Right ventricle myocardium inferior (tissue), 1 donor: ENCODE measurements around the gene MAD1L1. TPM values are rescaled to one million over a fixed set of nuclear protein-coding genes. Genes with fewer than 3 reads are reported as not detected.
A peak's percentile ranks its signal among the peaks of the same experiment; 100 is the strongest.

Experiments
- ATAC-seq: fragments of 200-7000 bp; cut with Tn5 transposase; one replicate; pipeline ENCODE4 v1.9.1; 2020; ENCODE audit warnings: mild to moderate bottlenecking, moderate library complexity
- DNase-seq: peaks from one replicate; pipeline ENCODE4 v3.0.0; 2021; ENCODE audit errors: missing footprints
- intact Hi-C: fragments of 100-400 bp; cut with DNase I; formaldehyde crosslinking; loops from one replicate; pipeline ENCODE4 v1.11.0; 2022
- total RNA-seq: library from RNA; stranded (reverse); fragmentation: NEBNext Ultra II Directional; extraction: Animal tissue kit (Norgen Biotek cat#: 25700); gene quantifications from one replicate; pipeline ENCODE4 v1.2.1, GENCODE V29; 2021
- donor health status: DM: no; HTN: yes; CAD: no; lungs with severe emphysema.

Gene MAD1L1
- total RNA-seq, 1 donor from 2014 or later = 19.1 TPM

DNA sequence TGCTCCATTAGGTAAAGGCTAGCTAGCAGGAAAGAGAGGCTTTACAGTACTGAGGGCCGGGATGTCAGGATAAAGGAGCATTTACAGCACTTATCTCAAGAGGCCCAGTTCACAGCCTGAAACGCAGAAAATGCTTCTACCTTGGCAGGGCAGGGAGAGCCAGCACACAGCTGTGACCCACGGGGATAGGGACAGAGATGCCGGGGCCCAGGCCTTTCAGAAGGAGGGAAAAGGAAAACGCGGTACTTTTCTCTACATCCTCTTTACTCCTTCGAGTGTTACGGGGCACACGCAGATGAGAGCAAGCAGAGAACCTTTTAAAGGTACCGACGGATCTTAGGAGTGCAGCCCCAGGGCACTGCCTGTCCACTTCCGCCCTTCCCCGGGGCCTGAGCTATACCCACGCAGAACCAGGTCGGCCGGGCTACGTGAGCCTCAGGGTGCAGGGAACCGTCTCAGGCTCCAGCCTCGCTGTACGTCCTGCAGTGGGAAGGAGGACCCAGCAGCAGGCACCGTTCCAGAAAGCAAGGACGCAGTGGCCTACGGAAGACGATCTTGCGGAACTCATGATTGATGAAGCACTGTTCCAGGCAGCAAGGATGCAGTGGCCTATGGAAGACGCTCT lies 330.4 kb downstream of the MAD1L1 start:
- DNase-seq = peak; percentile 46
- ATAC-seq = no peak
- intact Hi-C loops = no loop called here

DNA sequence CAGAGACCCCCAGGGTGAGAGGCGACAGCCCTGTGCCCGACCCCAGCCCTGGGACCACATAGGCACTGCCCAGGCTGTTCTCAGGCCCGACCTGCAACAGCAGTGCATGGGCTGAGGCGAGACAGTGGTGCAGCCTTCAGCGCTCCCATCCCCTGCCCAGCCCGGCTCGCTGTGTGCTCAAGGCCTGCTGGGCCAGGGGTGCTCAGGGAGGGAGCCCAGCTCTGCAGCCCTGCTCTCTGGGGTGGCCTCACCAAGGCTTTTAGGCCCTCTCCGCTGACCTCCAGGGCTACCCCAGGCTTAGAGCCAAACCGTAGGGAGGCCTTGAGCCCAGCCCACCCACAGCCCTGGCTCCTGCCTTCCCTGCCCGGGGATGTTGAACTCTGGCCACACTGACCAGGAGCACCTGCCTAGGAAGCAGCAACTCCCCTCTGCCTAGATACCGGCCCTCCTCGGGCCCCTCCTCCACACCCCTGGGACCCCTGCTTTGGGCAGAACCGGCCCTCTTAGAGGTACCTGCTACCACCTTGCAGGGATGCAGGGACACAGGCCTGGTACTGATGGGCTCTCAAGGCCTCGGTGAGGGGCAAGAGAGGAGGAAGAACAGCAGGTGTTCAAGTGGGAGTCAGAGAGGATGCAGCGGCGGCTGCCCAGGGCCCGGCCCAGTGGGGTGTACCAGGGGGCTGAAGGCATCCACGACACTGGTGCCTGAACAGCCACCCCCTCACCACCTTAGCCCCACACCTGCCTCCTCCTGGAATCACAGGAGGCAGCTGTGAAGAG lies 331.1 kb downstream of the MAD1L1 start:
- intact Hi-C loops = no loop called here
- no peak for DNase-seq

DNA sequence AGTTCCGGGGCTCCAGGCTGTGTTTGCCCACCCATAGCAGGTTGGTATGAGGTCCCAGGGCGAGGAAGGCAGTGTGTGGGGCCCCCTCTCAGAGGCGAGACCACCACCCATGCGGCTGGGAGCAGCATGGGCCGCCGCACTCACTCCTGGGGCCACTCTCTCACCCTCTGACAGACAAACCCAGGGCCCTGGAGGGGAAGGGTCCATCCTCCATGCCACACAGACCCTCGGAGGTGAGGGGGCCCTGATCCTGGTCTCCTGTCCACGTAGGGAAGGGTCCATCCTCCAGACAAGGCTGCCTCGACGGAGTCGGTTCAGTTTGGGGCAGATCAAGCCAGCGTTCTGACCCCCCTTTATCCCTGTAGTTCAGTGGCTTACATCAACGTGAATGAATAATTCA lies 331.9 kb downstream of the MAD1L1 start:
- DNase-seq = peak; percentile 34
- ATAC-seq = no peak
- intact Hi-C loops = no loop called here

More for the DNA sequence above, 331.1 kb downstream of the MAD1L1 start:
- ATAC-seq = no peak

DNA sequence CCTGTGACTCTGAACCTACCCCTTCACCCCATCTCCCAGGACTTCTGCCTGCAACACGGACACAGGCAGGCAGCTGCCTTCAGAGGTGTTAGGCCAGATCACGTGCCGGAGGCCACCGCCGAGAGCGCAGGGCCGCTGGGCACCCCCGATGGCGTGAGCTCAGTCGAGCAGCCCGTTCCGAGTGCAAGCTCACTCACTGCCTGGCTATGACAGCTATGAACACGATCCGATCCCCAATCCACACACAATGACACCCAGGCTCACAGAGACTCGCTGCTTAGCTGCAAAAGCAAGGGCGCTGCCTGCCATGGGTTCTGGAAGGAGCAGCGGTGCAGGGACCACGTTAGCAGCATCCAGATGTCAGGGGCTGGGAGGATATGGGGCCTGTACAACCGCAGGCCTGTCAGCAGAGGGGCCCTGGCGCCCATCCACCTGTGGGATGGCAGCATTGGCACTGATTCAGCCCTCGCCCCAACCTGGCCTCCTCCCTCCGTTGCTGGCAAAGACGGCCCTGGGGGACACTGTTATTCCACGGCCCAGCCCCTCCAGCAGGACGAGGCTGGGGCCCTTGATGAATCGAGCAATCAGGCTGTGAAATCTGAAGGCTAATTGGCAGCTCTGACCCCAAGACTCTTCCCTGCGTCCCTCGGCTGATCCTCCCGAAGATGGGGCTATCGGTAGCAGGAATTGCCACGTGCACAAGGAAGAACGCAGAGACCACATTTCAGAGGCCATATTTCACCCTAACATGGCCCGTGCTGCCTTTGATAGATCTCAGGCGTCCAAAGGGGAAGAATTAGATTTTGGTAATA lies 332.6 kb downstream of the MAD1L1 start:
- DNase-seq (peak; percentile 41), ATAC-seq (no peak)
- intact Hi-C loops = loop anchor here (5.0 to 10.0 kb wide), 2 partner anchors 187 to 315 kb away; no protein-coding TSS in a partner anchor

DNA sequence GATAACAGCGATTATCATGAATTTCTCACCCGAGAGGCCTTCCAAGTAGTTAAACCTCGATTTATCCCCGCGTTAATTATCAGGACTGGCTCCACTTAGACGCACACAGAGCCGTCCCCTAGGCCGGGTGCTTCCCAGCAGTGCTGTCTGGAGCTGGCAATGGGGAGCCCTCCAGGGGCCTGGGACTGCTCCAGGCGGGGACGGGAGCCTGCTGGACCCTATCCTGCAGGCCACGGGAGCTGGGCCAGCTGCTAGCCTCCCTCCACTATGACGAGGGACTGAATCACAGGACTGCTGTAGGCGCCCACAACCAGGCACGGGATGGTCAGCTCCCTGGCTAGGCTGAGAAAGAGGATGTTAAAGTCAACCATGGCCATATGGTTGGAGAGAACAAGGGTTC lies 333.5 kb downstream of the MAD1L1 start:
- intact Hi-C loops = loop anchor here (5.0 to 10.0 kb wide), 2 partner anchors 188 to 316 kb away; no protein-coding TSS in a partner anchor
- DNase-seq (peak; percentile 70), ATAC-seq (peak; percentile 50)

DNA sequence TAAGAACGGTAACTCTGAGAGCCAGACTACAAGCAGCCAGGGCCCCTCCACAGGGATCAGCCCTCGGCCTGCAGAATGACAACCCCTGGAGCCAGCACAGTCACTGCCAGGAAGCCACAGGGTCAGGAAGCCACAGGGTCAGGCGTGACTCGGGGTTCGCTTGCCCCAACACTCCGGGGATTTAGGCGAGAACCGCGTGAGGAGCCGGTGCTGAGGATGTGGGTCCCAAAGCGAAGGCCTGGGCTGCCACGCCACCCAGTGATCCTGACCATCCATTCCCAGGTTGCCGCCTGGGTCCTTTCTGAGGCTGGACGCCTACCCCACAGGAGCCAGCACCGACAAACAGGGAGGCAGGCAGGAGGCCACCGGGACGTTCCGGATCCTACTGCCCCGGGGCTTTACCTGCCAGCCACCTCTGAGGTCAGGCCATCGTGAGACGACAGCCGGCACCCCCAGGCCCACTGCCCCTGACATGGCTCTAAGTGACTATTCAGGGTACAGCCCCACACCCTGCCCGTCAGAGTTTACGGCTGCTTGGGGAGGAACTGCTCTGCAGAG lies 334.0 kb downstream of the MAD1L1 start:
- ATAC-seq (no peak), DNase-seq (peak; percentile 67)
- intact Hi-C loops = loop anchor here (5.0 to 10.0 kb wide), 2 partner anchors 189 to 316 kb away; no protein-coding TSS in a partner anchor

DNA sequence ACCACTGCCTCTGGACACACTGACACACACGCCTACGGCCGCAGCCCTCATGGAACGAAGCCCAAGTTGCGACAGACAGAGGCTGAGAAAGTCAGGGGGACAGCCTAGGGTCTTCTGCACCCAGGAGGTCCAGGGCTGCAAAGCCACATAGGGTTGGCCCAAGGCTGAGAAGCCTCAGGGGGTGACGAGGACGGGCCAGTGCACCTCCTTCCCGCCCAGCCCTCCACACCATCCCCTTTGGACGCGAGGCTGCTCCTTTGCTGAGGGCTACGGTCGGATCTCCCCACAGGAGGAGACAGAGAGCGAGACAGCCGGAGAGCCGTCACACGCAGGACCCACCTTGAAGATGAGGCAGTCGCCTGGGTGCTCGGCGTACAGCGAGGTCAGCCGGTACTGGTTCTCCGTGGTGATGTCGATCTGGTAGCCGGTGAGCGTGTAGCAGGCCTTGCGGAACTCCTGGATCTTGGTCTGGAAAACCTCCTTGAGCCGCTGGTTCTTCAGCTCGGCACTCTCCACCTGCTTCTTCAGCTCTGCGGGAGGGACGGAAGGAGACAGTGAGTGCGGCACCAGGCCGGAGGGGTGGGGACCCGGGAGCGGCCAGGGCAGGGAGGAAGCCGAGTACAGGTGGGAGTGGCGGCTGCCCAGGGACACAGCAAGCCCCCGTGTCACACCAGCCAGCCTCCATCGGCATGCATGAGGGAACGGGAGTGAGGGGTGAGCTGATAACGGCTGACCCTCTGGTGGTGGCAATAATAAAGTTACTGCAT lies 334.7 kb downstream of the MAD1L1 start:
- intact Hi-C loops = loop anchor here (5.0 to 10.0 kb wide), 2 partner anchors 189 to 317 kb away; no protein-coding TSS in a partner anchor
- ATAC-seq (no peak), DNase-seq (peak; percentile 53)

DNA sequence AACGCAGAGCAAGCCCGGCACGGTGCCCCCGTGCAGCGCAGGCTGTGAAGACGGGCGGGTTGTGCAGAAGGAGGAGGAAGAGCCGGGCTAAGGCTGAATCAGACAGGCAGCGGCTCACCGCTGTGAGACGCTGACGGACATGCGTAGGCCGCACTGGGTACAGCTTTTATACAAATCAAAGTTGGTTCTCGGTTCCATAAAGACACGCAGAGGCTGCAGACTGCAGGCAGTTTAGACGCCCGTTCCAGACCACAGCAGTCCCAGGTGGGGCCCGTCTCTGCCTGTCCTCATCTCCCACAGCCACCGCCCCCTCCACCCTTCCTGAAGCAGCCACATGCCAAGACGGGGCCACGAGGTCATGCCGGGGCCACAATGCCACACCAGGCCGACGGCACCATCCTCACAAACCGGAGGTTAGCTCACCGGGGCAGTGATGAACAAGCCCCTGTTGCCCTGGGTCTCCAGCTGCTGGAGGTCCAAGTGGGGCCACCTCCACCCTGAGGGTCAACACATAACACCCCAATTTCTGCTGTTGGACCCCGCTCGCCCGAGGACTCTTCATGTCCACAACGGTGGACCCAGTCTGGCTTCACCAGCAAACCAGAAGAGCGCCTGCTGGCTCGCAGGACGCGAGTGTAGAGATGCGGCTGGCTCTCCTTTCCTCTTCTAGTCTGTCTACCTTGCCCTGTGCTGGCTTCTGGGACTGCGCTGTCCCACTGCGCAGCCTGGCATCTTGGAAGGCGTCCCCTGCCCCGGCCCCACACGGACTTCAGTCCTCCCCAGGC lies 335.5 kb downstream of the MAD1L1 start:
- DNase-seq = peak; percentile 69
- intact Hi-C loops = loop anchor here (5.0 to 10.0 kb wide), 2 partner anchors 190 to 318 kb away; no protein-coding TSS in a partner anchor

DNA sequence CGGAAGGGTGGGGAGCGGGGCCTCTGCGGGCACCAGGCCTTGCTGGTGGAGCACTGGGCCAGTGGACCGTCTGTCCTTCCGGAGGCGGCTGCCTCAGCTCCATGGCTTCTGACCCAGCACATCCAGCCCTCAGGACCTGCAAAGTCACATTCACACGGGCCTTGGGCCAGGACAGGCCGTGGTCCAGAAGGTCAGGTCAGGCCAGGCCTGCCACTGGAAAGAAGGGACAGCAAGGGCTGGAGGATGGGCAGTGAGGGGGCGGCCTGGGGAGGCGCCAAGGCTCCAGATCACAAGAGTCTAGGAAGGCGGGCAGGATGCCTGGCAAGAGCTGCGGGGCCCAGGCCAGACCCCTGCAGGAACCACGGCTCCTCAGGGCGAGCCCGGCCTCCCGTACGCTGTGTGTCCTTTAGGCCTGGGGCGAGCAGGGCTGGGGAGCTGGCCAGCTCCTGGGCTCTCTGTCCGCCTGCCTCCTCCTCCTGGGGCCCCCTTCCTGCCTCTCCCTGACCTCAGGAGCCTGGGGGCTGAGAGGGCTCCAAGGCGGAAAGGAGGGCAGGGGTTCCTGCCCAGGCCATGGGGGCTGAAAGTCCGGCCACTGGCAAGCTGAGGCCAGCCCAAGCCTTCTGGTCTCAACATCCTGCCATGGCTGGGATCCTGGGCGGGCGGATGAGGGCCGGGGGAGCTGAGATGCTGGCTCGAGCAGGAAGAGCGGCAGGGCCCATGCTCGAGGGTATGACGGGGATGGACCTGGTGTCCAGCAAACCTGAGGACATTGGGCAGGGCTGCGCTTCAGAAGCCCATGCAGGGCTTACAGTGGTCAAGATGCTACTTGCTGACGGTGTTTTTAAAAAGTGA lies 336.9 kb downstream of the MAD1L1 start:
- ATAC-seq (peak; percentile 87), DNase-seq (peak; percentile 84)
- intact Hi-C loops = loop anchor here (5.0 to 10.0 kb wide), 2 partner anchors 191 to 319 kb away; no protein-coding TSS in a partner anchor

More for the DNA sequence above, 335.5 kb downstream of the MAD1L1 start:
- ATAC-seq = no peak

DNA sequence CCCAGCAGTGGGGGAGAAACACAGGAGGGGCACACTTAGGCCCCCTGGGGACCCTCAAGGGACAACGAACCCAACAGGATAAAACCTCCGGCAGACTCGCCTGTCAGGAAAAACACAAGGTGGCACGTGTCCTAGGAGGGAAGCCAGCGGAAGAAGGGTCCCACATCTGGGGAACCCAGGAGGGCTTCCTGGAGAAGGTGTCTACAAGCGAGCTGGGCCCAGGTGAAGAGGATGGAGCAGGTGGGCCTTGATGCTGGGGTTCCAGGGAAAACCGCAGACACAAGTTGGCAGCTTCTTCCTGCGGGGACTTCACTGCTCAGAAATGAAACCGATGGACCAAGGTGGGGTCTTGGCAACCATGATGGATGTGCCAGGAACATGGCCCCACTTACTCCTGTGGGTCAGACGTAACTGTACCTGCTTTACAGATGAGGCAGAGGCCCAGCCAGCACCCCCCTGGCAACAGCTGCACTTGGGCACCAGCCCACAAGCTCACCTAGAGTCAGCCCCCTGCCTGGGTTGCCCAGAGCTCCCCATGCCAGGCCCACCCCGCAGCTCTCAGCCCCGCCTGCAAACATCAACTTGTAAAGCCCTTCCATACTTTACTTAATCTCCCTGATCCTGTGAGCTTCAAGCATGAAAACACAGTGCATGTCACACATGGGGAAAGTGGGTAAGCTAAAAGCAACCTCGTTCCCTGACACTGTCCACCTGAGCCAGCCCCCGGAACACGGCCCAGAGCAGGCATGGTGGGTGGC lies 337.7 kb downstream of the MAD1L1 start:
- DNase-seq (peak; percentile 26), ATAC-seq (no peak)
- intact Hi-C loops = loop anchor here (5.0 to 10.0 kb wide), 2 partner anchors 192 to 320 kb away; no protein-coding TSS in a partner anchor

DNA sequence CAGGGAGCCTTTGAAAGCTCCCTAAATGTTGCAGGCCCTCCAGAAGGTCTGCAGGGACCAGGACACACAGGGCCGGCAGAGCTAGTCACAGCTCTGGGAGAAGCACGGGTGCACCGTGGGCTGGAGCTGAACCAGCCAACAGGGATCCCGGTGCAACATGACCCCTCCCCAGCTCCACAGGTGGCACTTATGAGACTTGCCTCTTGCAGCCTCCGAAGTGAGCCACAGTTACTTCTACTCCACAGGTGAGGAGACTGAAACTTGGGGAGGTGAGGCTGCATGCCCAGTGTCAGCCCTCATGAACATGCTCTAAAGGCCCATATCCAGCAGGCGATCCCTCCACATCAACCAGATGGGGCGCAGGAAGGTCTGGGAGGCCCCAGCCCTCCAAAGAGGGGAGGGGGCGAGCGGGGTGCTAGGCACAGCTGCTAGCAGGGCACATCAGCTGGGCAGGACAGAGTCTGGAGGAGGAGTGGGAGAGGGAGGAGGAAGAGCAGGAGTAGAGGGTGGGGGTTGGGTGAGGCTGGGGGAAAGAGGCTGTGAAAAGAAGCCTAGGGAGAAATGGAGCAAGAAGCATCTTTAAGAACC lies 338.3 kb downstream of the MAD1L1 start:
- DNase-seq (peak; percentile 54), ATAC-seq (no peak)
- intact Hi-C loops = loop anchor here (10.0 kb wide), 1 partner anchor 320 kb away; no protein-coding TSS in a partner anchor

DNA sequence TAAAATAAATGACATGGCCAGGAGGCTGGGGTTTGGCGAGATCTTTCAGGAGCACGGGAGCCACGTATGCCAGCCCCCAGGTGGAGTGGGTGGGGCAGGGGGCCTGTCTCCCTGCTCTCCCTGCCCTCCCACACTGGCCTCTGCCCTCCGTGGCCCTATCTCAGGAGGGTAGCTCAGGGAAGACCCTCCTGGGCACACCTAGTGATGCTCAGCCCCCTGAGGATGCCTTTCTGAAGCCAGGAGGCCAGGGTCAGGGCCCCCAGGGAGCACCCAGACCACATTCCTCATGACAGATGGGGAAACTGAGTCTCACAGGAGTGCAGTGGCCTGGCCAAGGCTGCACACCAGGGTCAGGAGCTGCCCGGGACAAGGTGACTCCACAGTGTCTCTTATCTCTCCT lies 339.3 kb downstream of the MAD1L1 start:
- intact Hi-C loops = loop anchor here (10.0 kb wide), 1 partner anchor 321 kb away; no protein-coding TSS in a partner anchor
- peak; percentile 45 for DNase-seq
- ATAC-seq = no peak

DNA sequence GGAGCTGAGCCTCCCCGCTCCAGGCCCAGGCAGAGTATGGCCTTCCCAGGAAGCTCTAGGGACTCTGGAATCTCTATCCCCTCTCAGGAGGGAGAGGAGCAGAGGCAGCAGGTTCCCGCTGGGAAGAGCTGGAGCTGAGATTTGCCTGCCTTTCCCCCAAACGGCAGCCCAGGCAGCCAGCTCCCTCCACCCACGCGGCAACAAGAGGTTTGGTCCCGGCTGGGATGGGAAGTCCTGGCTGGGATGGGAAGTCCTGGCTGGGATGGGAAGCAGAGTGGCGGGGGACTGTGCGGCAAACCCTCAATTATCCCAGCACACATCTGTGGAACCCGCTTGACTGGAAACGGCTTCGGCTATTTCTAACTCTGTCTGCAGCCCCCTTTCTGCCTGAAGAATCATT lies 339.7 kb downstream of the MAD1L1 start:
- no peak for ATAC-seq
- intact Hi-C loops = loop anchor here (10.0 kb wide), 1 partner anchor 322 kb away; no protein-coding TSS in a partner anchor
- DNase-seq = peak; percentile 59

DNA sequence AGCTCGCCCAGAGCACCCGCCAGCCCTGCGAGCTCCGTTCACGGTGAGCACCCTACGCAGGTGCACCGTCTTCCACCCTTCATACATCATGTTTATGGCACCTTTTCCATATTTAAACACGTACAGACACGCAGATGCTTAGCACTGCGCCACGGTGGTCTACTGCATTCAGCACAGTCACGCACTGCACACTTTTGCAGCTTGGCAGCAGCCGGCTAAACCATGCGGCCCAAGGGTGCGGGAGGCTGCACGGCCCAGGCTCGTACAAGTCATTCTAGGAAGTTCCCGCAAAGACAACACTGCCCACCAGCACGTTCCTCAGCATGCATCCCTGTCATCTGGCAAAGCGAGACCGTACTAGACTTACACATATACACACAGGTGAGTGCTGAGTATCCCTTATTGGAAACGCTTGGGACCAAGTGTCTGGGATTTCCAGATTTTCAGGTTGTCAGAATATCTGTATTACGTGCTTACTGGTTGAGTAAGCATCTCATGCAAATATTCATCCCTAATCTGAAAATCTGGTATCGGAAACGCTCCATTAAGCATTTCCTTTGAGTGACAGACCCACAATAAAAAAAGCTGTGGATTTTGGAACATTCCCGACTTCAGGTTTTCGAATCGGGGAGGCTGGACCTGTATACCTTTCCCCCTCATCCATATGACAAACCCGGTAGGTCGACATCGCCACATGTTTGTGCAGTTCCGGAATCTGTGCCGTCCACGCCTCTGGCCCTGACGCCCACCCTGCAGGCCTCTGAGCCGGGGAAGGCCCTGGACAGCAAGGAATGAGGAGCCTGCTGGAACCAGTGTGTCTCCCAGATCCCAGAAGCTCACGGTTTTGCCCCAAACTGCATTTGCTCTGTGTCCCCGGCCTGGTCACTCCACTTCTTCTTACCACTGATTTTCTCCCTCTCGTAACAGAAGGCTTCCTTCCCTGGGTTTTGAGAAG lies 340.5 kb downstream of the MAD1L1 start:
- DNase-seq (peak; percentile 61), ATAC-seq (no peak)
- intact Hi-C loops = loop anchor here (10.0 kb wide), 1 partner anchor 323 kb away; no protein-coding TSS in a partner anchor
